HT1080 (cell line): Measurements from ENCODE around the gene ERGIC1. TPM values are rescaled to one million over a fixed set of nuclear protein-coding genes. Genes with fewer than 3 reads are reported as not detected.

Experiments used
- DNase-seq: peaks from one replicate; pipeline ENCODE4 v3.0.0-alpha.2; 2015; ENCODE audit warnings: low read depth
- total RNA-seq: library from RNA; depleted of rRNA; stranded (reverse); fragments of >200 nt; shearing (Covaris generic); gene quantifications from 2 replicates; pipeline ENCODE4 v1.2.3, GENCODE V29; 2014

ERGIC1 gene
- total RNA-seq, 1 experiment from 2014 or later = 169 TPM

DNA sequence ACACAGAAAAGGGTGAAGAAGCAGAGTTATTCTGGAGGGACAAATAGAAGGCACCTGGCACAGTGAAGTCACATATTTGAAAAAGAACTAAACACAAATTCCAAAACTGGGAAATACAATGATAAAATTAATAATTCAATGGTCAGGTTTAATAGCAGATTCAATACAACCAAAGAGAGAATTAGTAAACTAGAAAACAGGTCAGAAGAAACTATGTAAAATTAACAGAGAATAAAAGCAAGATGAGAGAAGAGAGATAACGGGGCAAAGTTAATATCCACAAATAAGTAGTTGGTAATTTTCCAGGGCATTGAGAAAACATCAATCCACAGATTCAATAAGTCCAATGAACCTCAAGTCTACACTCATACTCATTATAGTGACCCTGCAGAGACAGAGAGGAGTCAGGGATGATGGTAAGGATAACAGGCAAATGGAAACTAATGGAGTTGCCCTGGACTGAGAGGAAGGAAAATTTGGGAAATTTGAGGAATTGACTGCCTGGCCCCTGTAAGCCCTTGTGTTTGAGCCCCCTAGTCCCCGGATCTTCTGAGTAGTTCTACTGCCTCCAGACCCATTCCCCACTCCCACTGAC is 8.3 kb upstream of the ERGIC1 start:
- DNase-seq = no peak

DNA sequence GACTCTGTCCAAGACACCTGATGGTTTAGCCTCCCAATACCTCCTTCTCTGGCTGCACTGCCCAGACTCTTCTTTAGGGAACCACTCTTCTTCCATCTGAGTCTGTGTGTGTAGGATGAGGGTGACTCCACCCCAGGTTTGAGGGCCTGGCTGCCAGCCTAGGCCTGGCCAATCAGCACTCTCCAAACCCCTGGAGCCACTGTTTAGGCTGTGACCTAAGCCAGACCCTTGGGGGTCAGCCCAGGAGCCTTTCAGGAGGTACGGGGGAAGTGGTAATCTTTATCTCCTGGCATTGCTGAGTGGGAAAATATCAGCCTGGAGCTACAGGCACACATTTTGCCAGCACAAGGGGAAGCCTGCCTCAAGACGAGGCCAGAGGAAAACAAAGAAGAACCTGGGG is 6.2 kb upstream of the ERGIC1 start:
- no peak for DNase-seq

DNA sequence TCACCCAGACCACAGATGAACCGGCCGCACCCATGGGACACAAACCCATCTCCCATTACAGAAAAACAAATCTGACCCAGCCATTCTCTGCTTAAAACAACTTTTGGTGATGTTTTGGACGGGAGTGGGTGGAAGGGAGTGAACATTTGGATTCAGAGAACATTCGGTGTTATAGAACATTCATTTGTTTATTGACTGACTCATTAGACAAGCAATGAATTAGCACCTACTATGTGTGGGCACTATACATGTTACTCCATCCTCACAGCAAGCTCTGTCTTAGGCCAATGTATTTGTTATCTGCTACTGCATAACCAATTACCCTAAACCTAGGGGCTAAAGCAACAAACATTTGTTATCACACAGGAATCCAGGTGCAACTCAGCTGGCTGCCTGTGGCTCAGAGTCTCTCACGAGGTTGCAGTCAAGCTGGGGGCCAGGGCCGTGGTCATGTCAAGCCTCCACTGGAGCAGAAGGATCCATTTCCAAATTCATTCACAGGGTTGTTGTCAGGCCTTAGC is 5.1 kb upstream of the ERGIC1 start:
- DNase-seq = no peak

DNA sequence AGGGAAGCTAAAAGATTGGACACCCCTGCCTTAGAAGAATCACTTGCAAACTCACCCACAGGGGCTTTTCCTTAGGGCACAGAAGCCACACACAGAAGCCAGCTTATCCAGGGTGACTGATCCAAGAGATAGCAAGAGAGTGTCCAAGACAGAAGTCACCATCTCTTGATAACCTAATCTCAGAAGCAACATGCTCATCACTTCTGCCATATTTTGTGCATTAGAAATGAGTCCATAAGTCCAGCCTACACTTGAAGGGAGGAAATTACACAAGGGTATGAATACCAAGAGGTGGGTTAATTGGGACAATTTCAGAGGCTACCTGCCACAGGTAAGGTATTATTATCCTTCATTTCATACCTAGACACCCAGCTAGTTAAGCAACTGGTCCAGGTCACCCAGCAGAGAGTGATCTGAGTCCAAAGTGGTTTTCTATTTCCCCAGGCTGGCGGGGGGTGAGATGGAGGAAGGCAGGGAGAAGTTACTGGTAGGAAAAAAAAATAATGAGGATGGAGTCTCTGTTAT is 3.7 kb upstream of the ERGIC1 start:
- DNase-seq = no peak

DNA sequence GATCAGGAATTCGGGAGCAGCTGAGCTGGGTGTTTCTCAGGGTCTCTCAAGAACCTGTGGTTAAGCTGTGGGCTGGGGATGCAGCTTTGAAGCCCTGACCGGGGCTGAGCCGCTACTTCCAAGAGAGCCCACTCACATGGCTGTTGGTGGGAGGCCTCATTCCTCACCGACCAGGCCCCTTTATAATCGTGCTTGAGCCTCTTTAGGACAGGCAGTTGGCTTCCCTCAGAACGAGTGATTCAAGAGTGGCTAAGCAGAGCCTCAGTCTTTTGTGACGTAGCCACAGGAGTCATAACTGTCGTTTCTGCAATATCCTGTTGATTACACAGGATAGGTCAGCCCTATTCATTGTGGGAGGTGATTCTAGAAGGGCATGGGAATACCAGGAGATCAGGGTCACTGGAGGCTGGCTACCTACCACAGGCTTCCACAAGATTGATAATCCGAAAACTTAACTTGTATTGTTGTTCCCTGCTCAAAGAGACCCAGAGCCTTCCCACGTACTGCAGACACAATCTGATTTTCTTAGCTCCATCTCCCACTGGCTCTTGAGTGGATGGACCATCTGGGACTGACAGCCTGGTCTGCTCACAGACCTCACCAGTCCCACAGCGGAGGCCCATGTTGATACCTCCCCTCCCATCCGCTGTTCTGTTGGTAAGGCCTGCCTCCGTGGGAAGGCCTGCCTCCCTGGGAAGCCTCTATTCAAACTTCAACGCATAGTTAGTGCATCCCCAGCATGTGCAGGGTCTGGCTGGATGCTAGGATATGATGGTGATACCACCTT is 3.0 kb upstream of the ERGIC1 start:
- DNase-seq = peak; percentile 77

DNA sequence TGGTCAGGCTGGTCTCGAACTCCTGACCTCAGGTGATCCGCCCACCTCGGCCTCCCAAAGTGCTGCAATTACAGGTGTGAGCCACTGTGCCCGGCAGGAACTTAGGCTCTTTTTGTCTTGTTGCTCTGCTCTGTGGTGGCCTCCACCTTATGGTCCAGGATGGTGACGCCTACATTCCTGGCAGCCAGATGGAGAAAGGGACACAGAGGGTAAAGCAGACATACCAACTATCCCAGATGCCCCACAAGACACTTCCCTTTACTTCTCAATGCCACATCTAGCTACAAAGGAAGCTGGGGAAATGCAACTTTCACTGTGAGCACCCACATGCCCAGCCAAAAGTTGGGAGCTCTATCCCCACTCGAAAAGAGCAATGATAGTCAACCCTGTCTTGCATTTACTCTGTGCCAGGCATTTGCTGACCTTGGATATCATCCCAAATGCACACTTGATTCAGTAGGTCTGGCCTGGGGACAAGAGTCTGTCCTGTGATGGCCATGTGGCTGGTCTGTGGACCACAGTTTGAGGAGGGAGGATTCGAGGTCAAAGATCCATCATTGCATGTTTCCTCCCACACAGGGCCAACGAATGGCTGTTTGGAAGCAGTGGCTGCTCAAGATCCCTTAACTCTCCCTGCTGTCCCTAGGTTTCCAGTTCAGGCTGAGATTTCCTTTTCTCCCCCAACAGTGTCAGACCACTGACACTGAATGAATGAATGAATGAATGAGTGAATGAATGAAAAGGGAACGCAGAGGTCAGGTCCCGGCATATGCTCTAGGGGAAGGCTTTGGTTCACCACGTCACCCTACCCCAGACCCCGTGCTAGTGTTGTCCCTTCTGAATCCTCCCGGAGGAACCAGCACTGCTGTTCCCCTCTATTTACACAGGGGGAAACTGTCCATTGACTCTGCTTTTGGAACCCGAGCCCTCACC is 1.4 kb upstream of the ERGIC1 start:
- DNase-seq = no peak

DNA sequence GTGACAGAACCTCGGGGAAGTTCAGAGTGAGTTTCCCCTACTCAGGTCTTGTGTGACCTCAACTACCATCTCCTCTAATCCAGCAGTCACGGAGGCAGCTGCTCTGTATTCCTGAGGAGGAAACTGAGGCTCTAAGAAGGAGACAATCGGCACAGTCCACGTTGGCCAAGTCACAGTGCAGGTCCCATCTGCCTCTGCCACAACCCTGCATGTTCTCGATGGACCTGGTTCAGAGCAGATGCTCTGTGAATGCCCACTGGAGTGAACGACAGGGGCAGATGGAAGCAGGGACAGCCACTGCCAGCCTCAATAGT is 722 bp upstream of the ERGIC1 start:
- DNase-seq = no peak

DNA sequence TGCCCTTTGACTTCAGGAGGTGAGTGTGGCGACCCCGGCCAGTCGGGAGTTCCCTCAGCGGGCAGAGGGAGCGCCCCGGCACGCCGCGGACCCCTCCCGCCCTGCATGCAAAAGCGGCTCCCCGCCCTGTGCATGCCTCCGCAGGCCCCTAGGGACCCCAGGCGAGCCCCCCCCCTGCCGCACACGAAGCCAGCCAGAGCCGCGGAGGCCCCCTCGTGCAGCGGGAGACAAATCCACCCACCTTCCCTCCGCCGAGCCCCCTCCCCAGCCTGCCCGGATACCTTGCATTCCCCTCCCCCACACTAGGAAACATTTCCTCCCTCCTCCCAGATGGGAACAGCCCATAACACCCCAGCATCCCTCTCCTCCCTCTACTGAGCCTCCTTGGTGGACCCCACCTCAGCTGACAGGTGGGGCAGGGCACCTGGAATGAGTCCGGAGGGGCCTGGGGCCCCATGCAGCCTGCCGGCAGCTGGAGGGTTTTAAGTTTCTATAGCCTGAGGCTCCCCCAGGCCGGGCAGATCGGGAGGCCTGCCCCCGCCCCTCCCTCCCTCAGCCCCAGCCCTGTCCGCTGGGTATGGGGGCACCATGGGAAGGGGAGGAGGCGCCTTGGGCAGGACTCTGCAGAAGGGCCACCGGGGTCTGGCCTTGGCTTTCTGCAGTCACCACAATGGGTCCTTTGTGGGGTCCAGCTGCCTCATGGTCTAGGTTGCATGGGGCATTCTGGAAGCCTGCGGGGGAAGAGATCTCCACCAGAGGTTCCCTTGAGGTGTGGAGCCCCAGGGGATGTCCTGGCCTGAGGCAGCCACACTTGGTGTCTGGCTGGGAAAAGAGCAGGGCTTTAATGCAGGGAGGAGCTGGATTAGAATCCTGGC is 601 bp downstream of the ERGIC1 start:
- DNase-seq = no peak

DNA sequence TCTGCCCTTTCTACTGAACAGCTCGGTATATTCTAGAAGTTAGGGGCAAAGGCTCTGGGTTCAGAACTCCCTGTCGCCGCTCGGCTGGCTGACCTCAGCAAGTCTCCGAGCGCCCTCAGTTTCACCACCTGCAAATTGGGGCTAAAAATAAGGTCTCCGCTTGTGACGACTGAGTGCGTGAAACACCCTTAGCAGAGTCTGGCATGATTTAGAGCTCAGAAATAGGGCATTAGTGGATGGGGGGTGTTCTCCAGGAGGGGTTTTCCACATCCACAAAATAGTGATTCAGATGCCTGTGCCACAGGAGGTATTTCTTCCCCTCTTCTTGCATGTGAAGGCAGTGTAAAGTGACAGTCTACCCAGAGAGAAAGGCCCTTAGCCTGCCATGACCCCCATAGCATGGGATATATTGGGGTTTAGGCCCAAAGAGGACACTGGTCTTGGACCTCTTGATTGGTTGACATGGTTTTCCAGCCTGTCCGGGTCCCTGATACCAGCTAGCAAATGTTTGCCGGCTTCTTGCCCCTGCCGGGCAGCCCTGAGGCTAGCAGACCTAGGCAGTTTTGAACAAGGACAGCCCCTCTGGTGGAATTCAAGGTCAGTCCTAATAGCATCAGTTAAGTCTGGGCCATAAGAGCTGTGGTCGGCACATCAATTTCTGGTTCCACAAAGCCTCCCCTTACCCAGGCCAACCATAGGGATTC is 1.4 kb downstream of the ERGIC1 start:
- DNase-seq = no peak

DNA sequence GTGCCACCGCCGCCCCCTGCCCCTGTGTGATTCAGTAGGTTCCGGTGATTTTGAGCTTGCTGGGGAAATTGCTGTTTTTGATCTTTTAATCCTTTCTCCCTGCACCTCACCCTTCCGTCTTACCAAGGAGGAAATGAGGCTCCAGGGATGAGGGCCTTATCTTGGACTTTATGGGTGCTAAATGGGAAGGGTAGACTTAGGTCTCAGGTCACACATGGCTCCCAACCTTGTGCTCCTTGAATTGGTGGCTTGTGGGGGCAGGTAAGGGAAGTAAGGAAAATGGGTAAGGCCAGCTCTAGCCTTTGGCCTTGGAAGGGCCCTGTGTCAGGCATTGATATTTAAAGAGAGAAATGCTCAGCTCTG is 1.9 kb downstream of the ERGIC1 start:
- no peak for DNase-seq

DNA sequence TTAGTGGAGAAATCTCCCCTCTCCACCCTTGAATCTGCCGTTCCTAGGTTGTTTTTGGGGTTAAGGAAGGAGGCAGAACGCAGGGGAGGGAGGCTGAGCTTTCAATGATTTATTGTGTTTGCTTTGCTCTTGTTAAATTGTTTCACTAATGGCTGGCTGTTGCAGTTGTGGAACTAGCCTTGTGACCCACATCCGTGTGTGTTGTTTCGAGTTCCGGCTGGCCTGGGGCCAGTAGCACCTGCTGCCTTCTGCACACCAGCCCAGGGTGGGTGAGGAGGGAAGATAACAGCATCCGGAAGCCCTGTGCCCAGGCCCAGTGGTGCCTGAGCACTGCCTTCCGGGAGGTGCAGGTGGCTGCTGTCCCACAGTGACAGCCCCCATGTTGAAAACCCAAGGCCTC is 3.6 kb downstream of the ERGIC1 start:
- no peak for DNase-seq

DNA sequence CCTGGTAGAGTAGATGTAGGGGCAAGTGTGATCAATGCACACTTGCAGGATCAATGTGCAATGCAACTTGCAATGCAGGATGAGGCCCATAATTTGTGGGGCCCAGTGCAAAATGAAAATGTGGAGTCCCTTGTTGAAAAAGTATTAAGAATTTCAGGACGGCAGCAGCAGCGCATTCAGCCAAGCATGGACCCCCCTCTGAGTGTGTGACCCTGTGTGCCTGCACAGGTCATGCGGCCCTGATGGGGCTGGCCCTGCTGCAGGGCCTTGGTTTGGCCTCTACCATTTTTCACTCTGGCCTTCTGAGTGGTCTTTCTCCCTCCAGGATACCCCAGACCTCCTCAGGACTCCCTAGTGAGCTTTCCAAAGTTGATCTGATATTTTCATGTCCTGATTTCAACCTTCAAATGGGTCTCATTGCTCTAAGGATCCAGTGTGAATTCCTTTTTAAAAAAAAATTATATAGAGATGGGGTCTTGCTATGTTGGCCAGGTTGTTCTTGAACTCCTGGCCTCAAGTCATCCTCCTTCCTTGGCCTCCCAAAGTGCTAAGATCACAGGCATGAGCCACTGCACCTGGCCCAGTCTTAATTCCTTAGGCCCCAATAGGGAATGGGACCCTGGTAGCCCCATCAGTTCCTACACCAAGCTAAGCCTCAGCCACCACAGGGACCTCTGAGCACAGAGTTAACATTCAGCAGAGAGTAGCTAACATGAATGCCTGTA is 4.3 kb downstream of the ERGIC1 start:
- DNase-seq = no peak

DNA sequence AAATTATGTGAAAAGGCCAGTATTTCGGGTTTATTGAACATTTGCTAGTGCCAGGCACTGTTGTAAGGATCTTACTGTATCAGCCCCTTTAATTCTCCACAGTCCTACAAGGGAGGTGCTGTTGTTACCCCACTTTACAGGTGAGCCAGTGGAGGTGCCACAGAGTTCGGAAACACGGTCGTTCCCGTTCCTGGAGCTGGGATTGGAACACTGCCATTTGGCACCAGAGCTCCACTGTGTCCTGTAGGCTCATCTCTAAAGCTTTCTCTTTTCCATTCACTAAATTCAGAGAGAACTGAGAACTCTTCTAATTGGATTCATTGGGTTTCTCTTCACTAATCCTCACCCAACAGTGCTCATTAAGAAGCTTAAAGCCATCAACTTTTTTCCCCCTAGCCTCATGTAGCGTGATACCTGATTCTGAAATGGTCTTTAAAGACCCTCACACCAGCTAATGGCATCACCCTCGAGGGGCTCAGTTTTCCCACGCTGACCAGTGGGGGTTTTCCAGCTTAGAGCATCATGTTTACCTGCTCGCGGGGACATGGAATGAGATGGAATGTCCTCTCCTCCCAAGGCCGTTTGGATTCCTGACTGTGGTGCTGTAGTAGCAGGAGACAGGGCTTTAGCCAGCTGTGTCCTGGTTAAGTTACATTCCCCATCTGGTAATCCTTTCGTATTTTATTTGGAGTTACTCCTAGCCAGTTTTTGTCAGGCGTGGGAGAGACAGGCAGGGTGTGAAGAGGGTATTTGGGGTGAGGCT is 5.8 kb downstream of the ERGIC1 start:
- no peak for DNase-seq

DNA sequence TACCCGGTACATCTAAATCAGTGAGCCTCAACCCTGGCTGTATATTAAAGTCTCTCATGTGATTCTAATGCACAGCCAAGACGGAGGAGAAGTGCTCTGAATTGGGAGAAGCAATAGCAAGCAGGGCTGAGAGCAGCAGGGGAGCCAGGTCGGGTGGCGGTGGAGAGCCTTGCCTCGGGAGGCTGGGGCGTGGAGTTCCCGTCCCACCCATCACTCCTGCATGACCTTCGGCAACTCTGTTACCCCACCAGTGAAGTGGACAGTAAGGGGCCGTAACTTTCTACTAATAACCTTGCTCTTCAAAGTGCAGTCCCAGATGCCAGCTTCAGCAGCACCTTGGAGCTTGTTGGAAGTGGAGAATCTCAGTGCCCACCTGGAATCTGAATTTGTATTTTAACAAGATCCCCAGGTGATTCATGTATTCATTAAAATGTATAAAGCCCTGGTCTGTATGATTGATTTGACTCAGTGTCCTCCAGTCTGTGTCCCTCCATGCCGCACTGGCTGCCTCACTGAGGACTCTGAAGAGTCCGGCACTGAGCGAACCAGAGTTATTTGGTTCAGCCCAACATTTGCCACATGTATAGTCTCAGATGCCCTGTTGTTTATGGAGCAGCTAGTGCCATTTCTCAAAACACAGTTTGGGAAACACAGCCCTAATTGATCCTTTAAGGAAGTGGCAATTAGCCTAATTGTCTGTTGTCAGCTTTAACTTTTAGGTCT is 6.5 kb downstream of the ERGIC1 start:
- no peak for DNase-seq

DNA sequence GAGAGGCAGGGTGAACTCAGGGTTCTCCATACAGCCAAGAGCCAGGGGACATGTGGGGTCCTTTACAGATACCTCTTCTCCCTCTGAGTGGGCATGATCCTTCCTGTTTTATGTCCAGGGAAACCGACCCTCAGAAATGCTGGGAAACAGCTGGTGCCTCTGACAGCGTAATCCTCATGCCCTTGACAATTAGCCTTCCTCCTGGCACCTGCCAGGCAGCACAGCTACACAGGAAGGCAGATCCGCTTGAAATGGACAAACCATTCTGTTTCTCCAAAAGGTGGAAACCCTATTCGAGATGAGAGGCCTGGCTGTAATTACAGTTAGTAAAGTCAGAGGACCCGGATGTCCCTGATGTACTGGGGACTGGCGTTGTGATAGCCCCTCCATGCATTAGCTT is 7.2 kb downstream of the ERGIC1 start:
- no peak for DNase-seq

DNA sequence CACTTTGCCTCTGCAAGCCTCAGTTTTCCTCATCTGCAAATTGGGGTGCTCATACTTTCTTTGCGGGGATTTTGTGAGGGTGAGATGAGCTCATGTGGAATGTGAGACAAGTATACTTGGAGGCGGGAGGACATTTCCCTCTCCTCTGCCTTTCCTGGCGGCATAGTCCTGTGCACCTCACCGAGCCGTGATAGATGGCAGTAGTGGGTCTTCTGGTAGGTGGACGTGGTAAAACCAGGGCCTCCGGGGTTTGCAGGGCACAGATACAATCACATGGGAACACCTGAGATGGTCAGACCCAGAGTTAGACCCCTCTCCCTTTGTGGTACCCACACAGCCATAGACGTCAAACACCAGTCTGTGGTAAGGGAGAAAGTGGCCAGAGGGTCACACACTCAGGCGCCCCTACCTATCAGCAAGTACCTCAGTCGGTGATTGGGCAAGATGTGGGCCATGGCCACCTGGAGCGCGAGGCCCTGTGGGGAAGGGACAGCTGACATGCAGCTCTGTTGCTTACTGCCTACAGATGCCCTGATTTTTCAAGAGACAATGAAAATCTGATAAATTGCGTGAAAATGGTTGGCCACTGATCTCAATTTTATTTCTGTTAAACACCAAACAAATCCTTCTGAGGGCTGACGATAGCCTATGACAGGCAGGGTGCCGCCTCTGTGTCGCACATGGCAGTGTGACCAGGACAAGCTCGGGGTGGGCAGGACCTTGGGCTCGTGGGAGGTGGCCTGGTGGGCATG is 9.9 kb downstream of the ERGIC1 start:
- DNase-seq = no peak

DNA sequence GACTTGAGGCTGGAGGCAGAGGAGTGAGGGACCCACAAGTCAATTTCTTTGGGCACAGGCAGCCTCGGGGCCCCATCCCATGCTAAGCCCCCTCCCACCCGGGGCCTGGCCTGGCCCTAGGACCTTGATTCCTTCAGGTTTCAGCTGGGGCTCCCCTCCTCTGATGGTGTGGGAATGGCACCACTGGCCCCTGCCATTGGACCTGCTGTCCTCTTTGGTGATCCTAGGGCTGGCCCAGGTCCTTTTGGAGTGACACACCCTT is 10.5 kb downstream of the ERGIC1 start:
- no peak for DNase-seq

DNA sequence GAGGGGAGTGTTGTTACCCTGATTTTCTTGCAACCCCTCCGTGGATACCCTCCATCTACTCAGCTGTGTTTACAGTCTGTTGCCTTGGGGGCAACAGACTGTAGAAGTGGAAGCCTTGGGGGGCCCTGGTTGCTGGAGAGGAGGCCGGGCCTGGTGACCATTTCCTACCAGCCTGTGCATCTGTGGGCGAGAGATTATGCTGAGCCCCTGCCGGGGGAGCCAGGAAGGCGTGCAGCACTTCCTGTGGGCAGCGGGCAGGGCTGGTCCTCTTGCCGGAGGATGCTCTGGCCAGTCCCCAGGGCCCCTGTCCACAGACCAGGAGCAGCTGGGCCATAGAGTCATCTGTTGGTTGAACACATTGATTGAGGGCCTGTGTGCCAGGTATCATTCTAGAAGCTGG is 11.1 kb downstream of the ERGIC1 start:
- DNase-seq = no peak
